PC-3 (cell line): ENCODE measurements around the gene GTF3C4. TPM values are rescaled to one million over a fixed set of nuclear protein-coding genes. Genes with fewer than 3 reads are reported as not detected.
A peak's percentile ranks its signal among the peaks of the same experiment; 100 is the strongest.

Source experiments
- ATAC-seq: fragments of 200-7000 bp; cut with Tn5 transposase; 2 replicates; pipeline ENCODE4 v1.9.1; 2020; ENCODE audit warnings: mild to moderate bottlenecking, moderate library complexity
- BruUV-seq: library from RNA; stranded (reverse); fragments of 400-500 nt; replicated peaks from 2 replicates; lab custom pipeline; 2021; lab: Mats Ljungman, UMichigan
- CTCF ChIA-PET: fragments of 300-600 bp; sonication (Branson Sonifier 250); formaldehyde crosslinking; loops from one replicate; lab custom pipeline; 2022; ENCODE audit warnings: antibody characterized with exemption; lab: Charles Lee
- POLR2A ChIA-PET: fragments of 300-600 bp; sonication (Branson Sonifier 250); formaldehyde crosslinking; loops from one replicate; lab custom pipeline; 2022; ENCODE audit warnings: antibody characterized with exemption; ENCODE audit not compliant: unreplicated experiment; lab: Charles Lee
- DNase-seq: peaks from one replicate; pipeline ENCODE4 v3.0.0-alpha.2; 2015
- H2AFZ ChIP-seq: fragments of 300-600 bp; sonication (generic); 2 replicates; pipeline ENCODE4 v1.6.0; 2016; ENCODE audit warnings: antibody characterized with exemption, low read length
- H3F3A ChIP-seq: fragments of 300-600 bp; sonication (generic); one replicate; pipeline ENCODE4 v1.6.0; 2017; ENCODE audit warnings: antibody characterized with exemption, low read length, control low read depth, mild to moderate bottlenecking; ENCODE audit not compliant: unreplicated experiment
- H3K27ac ChIP-seq: fragments of 300-600 bp; sonication (generic); 2 replicates; pipeline ENCODE4 v1.5.1; 2016; ENCODE audit warnings: mild to moderate bottlenecking, low read length
- H3K27me3 ChIP-seq: fragments of 300-600 bp; sonication (generic); 2 replicates; pipeline ENCODE4 v1.6.1; 2016; ENCODE audit warnings: low read length, mixed read lengths
- H3K36me3 ChIP-seq: fragments of 300-600 bp; sonication (generic); 2 replicates; pipeline ENCODE4 v1.6.1; 2016; ENCODE audit warnings: low read depth, mixed run types, low read length, mixed read lengths
- H3K4me1 ChIP-seq: fragments of 300-600 bp; sonication (generic); 2 replicates; pipeline ENCODE4 v1.5.1; 2016; ENCODE audit warnings: low read length; ENCODE audit not compliant: insufficient read depth
- H3K4me2 ChIP-seq: fragments of 300-600 bp; sonication (generic); 2 replicates; pipeline ENCODE4 v1.6.0; 2016; ENCODE audit warnings: low read length
- H3K4me3 ChIP-seq: fragments of 300-600 bp; sonication (generic); 2 replicates; pipeline ENCODE4 v1.5.1; 2016; ENCODE audit warnings: mild to moderate bottlenecking, low read length, mixed read lengths
- H3K79me2 ChIP-seq: fragments of 300-600 bp; sonication (generic); 2 replicates; pipeline ENCODE4 v1.6.1; 2017; ENCODE audit warnings: low read length, mixed read lengths
- H3K9ac ChIP-seq: fragments of 300-600 bp; sonication (generic); 2 replicates; pipeline ENCODE4 v1.6.0; 2016; ENCODE audit warnings: mild to moderate bottlenecking, low read length
- H3K9me2 ChIP-seq: fragments of 300-600 bp; sonication (generic); replicated peaks from 2 replicates; pipeline ENCODE4 v1.6.1; 2016; ENCODE audit warnings: mixed run types, low read length, mixed read lengths
- H3K9me3 ChIP-seq: fragments of 300-600 bp; sonication (generic); 2 replicates; pipeline ENCODE4 v1.6.1; 2016; ENCODE audit warnings: low read length, mixed read lengths
- H4K20me1 ChIP-seq: fragments of 300-600 bp; sonication (generic); 2 replicates; pipeline ENCODE4 v1.6.1; 2016; ENCODE audit warnings: low read length, mixed read lengths
- CTCF ChIP-seq: fragments of 300-600 bp; sonication (generic); conservative IDR thresholded peaks from 2 replicates; pipeline ENCODE4 v1.5.1; 2017; ENCODE audit warnings: antibody characterized with exemption, low read depth, mild to moderate bottlenecking, low read length
- EZH2 ChIP-seq: fragments of 300-600 bp; sonication (generic); IDR thresholded peaks from one replicate; pipeline ENCODE4 v1.6.1; 2017; ENCODE audit warnings: antibody characterized with exemption, mild to moderate bottlenecking, low read length; ENCODE audit not compliant: unreplicated experiment
- EZH2phosphoT487 ChIP-seq: fragments of 300-600 bp; sonication (generic); IDR thresholded peaks from 2 replicates; pipeline ENCODE4 v1.6.1; 2018; ENCODE audit warnings: mild to moderate bottlenecking, antibody characterized with exemption, low read length, borderline replicate concordance
- intact Hi-C: fragments of 100-400 bp; cut with micrococcal nuclease; formaldehyde crosslinking; loops from 2 replicates; pipeline ENCODE4 v1.9.0; 2023
- total RNA-seq: library from RNA; depleted of rRNA; stranded (reverse); fragments of >200 nt; gene quantifications from 2 replicates; pipeline ENCODE4 v1.2.3, GENCODE V29; 2014

Gene GTF3C4
- total RNA-seq, 1 experiment from 2014 or later: 9.8 TPM

DNA sequence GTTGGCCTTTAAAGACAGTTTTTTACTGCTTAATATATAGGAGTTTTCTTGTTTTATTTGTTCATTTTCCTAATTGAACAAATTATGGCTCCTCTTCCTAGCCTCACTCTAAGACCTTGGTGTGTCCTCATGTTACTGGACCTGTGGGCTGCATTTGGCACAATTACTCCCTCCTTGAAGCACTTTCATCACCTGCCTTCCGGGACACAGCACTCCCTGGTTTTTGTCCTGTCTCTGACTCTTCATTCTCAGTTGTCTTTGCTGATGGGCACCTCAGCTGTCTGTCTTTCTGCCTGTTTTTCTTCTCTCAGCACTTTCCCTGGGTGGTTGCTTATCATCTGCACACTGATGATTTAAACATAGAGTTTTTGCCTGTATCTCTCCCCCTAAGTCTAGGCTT lies 13.6 kb downstream of the GTF3C4 start:
- ChIA-PET CTCF (no interaction called here), POLR2A (no interaction called here)
- Histone ChIP-seq H3K27ac (no peak overlapping the region), H2AFZ (no peak overlapping the region), H3K9me2 (no peaks in the 10 kb centered on the region), H3K4me1 (no peaks in the 10 kb centered on the region), H3K9ac (no peak overlapping the region), H3K9me3 (no peaks in the 10 kb centered on the region), H3K79me2 (peaks cover 62% of the 10 kb centered on the region), H3K27me3 (no peaks in the 10 kb centered on the region), H4K20me1 (peaks cover 15% of the 10 kb centered on the region; the same call in 1 of the 2 replicates), H3K36me3 (peaks cover 60% of the 10 kb centered on the region), H3K4me3 (no peak overlapping the region), H3K4me2 (no peak overlapping the region), H3F3A (no peaks in the 10 kb centered on the region)
- intact Hi-C loops: no loop called here
- DNase-seq (no peak), ATAC-seq (no peak)
- no TSS peak for BruUV-seq
- TF ChIP-seq EZH2 (no peak), EZH2phosphoT487 (no peak), CTCF (no peak)

GRCh38 chr9:132690696-132691095 lies 20.4 kb downstream of the GTF3C4 start:
- intact Hi-C loops: no loop called here
- Histone ChIP-seq H3F3A (no peaks in the 10 kb centered on the region), H3K27ac (no peak overlapping the region), H2AFZ (no peak overlapping the region), H3K4me1 (no peaks in the 10 kb centered on the region), H3K27me3 (no peaks in the 10 kb centered on the region), H4K20me1 (no peaks in the 10 kb centered on the region), H3K36me3 (peaks cover 59% of the 10 kb centered on the region), H3K9me3 (no peaks in the 10 kb centered on the region), H3K9me2 (no peaks in the 10 kb centered on the region), H3K4me2 (no peak overlapping the region), H3K4me3 (no peak overlapping the region), H3K9ac (no peak overlapping the region), H3K79me2 (0 out of 2 replicates have a peak, but pooled peaks cover 5% of the 10 kb centered on the region)
- no peak for ATAC-seq
- CTCF ChIA-PET: no interaction called here
- no peak for DNase-seq
- no peak for TF ChIP-seq EZH2
- no TSS peak for BruUV-seq
- POLR2A ChIA-PET: no interaction called here

GRCh38 chr9:132694144-132694543 lies 23.9 kb downstream of the GTF3C4 start:
- H3K9ac ChIP-seq: no peak overlapping the region
- TF ChIP-seq CTCF (peak; percentile 41), EZH2 (no peak), EZH2phosphoT487 (no peak)
- intact Hi-C loops: no loop called here
- ChIA-PET POLR2A (no interaction called here), CTCF (no interaction called here)
- H3F3A ChIP-seq: no peaks in the 10 kb centered on the region
- H2AFZ ChIP-seq: no peak overlapping the region
- no TSS peak for BruUV-seq
- ATAC-seq: no peak
- H3K27me3 ChIP-seq: no peaks in the 10 kb centered on the region
- H3K27ac ChIP-seq: no peak overlapping the region
- H3K79me2 ChIP-seq: no peaks in the 10 kb centered on the region
- H3K4me3 ChIP-seq: no peak overlapping the region
- H4K20me1 ChIP-seq: no peaks in the 10 kb centered on the region
- peaks cover 34% of the 10 kb centered on the region for H3K36me3 ChIP-seq
- 0 out of 2 replicates have a peak, but pooled peaks cover 9% of the 10 kb centered on the region for H3K9me3 ChIP-seq
- DNase-seq: peak; percentile 17
- no peak overlapping the region for H3K4me2 ChIP-seq
- H3K9me2 ChIP-seq: no peaks in the 10 kb centered on the region
- no peaks in the 10 kb centered on the region for H3K4me1 ChIP-seq
